ENCODE measurements around the gene RPL7A.
"Not testable (repeated sequence)": the region's sequence is repeated elsewhere in the genome, so short reads cannot be mapped to it uniquely, and the experiment has no call there.

The RPL7A gene

DNA sequence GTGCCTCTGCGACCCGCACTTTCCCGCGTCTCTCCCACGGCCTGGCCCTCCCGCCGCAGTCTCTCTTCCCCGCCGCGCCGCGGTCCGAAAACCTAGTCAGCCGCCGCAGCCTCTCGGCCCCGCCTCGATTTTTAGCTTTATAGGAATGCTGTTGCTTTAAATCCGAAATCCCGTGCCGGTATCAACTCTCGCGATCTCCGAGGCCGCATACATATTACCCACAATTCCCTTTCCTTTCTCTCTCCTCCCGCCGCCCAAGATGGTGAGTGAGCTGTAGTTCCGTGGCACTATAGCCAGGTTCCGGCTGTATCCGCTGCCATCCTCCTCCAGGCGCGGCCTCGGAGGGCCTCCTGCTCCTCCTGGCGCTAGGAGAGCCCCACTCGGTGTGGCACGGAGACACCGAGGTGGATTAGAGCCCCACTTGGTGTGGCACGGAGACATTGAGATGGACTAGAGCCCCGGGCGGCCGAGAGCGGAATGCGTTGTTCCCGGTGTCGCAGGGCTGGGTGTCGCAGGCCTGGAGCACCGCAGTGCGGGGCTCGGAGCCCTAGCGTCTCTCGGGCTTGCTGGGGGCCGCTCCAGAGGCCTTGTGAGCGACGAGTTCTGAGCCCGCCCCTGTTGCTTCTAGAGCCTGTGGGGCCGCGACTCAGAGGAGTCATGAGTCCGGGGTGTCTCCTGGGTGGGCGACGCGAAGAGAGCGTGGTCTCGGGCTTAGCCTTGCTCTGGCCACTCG lies at the start of gene RPL7A, which contains the start of gene MED22:
Gene RPL7A (plus strand): TSS at position 234 of the 733 bp plus-strand sequence. CDS start 26 bp downstream, at position 260.
Gene MED22 (minus strand): TSS at position 147 of the 733 bp plus-strand sequence. CDS start 1,469 bp downstream, outside the sequence.
- TF ChIP-seq, protein P1, sequence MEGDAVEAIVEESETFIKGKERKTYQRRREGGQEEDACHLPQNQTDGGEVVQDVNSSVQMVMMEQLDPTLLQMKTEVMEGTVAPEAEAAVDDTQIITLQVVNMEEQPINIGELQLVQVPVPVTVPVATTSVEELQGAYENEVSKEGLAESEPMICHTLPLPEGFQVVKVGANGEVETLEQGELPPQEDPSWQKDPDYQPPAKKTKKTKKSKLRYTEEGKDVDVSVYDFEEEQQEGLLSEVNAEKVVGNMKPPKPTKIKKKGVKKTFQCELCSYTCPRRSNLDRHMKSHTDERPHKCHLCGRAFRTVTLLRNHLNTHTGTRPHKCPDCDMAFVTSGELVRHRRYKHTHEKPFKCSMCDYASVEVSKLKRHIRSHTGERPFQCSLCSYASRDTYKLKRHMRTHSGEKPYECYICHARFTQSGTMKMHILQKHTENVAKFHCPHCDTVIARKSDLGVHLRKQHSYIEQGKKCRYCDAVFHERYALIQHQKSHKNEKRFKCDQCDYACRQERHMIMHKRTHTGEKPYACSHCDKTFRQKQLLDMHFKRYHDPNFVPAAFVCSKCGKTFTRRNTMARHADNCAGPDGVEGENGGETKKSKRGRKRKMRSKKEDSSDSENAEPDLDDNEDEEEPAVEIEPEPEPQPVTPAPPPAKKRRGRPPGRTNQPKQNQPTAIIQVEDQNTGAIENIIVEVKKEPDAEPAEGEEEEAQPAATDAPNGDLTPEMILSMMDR (IDR thresholded peaks at IDR 0.05): no peak

DNA sequence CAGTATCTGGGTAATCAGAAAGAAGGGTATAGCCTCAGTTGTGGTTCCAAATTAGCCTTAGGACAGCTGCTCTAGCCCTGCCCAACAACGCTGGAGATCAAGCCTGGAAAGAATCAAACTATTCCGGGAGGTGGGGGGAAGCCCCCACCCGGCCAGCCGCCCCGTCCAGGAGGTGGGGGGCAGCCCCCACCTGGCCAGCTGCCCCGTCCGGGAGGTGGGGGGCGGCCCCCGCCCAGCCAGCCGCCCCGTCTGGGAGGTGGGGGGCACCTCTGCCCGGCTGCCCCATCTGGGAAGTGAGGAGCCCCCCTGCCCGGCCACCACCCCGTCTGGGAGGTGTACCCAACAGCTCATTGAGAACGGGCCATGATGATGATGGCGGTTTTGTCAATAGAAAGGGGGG lies 48.0 kb upstream of the RPL7A start:
- DNase-seq (ENCODE audit: low spot score): peak; percentile 53

More for the DNA sequence above, at the start of gene RPL7A, which contains the start of gene MED22:
- Histone ChIP-seq H3K4me3 (peak within 1 kb of the TSS; percentile 95), H3K27ac (peak within 1 kb of the TSS; percentile 78 to 96)
- peak; percentile 95 for DNase-seq (ENCODE audit: low spot score)

DNA sequence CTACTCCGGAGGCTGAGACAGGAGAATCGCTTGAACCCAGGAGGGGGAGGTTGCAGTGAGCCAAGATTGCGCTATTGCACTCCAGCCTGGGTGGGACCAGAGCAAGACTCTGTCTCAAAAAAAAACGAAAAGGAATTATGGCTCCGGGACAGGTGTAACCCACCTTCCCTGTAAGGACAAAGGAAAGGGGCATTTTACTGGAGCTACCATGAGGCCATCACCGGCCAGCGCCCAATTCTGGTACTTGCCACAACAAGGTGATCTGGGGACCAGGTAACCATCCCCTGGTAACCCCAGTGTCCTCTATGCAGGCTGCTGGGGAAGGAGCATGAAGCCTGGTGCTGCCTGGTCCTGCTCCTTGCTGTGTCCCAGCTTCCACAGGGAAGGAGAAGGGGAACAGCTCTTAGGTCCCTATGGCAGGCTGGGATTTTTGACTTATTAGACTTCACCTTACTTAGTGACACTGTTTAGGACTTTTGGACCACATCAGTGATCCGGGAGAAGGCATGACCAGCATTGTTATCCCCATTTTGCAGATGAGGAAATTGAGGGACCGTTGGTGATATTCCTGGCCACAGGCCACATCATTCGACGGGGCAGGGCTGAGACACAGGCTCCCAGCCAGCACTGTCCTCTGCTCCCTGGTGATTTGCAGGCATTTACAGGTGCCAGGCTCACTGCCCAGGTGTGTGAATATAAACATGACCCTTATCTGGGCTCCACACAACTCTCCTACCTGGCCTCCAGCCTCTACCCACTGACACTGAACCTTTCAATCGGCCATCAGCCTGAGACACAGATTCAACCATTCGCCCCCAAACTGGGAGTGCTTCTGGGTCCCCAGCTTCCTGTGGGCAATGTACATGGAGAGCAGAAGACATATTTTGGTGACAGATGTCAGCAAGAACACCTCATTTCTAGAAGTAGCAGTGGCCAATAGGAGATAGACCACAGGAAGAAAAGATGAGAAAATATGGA lies 46.5 kb upstream of the RPL7A start:
- DNase-seq (ENCODE audit: low spot score): peak; percentile 47
- TF ChIP-seq, protein P1 (IDR thresholded peaks at IDR 0.05): no peak
- no peak overlapping the region for H3K4me3 ChIP-seq
- H3K27ac ChIP-seq: no peak overlapping the region

More for the DNA sequence above, 48.0 kb upstream of the RPL7A start:
- H3K4me3 ChIP-seq, H3K27ac ChIP-seq: not testable (repeated sequence)

DNA sequence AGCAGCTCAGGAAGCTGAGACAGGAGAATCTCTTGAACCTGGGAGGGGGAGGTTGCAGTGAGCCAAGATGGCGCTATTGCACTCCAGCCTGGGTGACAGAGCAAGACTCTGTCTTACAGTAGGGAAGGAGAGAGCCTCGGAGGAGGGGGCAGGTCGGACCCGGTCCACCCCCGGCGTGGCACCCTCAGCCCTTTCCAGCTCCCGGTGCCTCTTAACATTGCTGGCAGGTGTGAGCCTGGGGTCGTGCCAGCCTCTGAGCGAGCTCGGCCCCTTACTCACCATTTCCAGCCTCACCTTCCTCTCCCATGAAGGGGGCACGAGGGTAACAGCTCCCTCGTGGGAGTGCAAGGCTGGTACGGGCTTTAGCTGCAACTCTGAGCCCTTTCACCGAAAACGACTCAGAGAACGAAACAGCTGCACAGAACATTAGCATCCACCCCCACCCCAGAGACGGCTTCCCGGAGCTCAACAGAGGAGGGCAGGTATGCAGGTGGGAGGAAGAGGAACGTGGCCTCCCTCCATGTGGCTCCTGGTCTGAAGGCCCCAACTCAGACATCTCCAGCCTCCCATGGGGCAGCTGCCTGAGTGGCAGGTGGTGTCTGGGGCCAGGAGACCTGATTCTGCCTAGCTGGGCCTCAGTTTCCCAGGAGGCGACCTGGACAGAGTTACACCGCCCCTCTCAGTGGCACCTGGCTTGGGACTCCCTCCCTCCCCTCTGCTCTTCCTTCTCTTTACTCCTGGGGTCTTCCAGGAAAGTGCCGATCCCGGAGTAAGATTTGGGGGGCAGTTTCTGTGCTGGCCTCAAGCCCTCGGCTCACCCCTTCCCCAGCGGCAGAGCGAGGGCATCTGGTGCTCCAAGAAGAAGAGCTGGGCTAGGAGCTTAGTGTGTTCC lies 44.5 kb upstream of the RPL7A start:
- DNase-seq (ENCODE audit: low spot score): peak; percentile 63
- no peak overlapping the region for H3K27ac ChIP-seq
- TF ChIP-seq, protein P1 (IDR thresholded peaks at IDR 0.05): no peak
- no peak overlapping the region for H3K4me3 ChIP-seq

DNA sequence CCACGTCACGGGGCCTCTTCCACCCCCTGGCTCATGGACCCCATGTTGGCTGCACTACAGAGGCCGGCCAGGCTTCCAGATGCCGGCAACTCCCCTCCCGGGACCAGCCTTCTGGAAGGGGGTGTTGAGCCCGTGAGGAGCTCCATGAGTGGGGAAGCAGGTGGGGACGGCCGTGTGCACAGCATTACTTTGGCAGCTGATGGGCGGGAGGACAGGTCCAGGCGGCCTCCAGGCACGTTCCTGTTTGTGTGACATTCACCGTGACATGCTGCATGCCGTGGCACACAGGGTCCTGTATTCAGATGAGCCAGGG lies 43.9 kb upstream of the RPL7A start:
- Histone ChIP-seq H3K4me3 (no peak overlapping the region), H3K27ac (no peak overlapping the region)
- no peak for DNase-seq (ENCODE audit: low spot score)
- TF ChIP-seq, protein P1 (IDR thresholded peaks at IDR 0.05): no peak

DNA sequence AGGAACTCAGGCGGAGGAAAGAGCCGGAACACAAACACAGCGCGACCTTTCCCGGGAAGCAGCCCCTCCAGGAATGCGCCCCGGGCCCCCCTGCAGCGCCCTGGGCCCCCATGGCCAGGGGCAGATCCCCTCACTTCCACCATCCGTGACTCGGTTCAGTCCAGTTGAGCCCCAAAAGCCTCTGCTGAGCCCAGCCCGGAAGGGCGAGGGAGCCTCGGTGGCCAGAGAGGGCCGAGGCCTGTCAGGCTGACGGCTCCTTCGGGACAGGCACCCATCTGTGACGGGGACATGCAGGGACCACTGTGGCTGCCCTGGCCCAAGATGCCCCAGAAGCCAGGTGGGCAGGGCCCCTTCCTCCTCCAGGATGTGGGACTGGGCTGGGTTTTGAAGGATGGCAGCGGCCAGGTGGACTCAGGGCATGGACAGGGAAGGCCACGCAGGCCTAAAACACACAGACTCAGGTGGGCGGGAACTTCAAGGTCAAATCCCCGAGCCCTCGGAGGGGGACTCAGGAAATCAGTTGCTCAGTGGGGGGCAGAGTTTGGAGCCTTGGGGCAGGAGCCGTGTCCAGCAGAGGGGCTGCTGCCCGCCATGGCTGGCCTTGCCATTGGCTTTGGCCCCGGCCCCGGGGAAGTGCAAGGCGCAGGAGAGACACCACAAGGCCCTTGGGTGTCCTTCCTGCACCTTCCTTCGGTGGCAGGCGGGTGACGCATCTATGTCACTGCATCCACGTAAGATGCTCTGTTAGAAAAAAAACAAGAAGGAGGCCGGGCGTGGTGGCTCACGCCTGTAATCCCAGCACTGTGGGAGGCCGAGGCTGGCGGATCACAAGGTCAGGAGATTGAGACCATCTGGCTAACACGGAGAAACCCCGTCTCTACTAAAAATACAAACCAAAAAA lies 43.3 kb upstream of the RPL7A start:
- TF ChIP-seq, protein P1 (IDR thresholded peaks at IDR 0.05): no peak
- DNase-seq (ENCODE audit: low spot score): peak; percentile 58
- H3K4me3 ChIP-seq: no peak overlapping the region
- no peak overlapping the region for H3K27ac ChIP-seq

Measured in coronary artery (tissue), 2 donors.